GM18508 (cell line): Measurements from ENCODE around the gene SNTN.

Source experiments
- ATAC-seq: cut with Tn5 transposase; IDR thresholded peaks from one replicate; pipeline ENCODE4 v1.9.1; 2021; ENCODE audit warnings: moderate number of reproducible peaks; ENCODE audit not compliant: insufficient read depth, unreplicated experiment

The SNTN gene

GRCh38 chr3:63670544-63670943 lies 18.1 kb downstream of the SNTN start:
- ATAC-seq, result no peak

DNA sequence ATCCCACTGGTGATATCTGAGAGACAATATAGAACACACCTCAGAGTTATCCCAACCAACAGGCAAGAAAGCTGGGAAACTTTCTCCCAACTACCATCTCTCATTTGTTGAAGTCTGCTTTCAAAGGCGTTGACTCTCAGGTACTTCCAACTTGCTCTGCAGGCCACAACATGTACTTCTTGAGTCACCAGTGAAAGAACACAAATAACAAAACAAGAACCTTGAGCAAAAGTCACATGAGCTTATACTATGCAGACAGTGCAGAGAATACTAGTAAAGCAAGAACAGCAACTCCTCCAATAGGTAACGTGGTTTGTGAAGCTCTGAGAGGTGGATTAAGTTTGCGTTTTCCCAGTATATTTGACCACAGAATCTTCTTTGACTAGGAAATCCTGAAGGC lies 20.6 kb downstream of the SNTN start:
- ATAC-seq, result no peak

DNA sequence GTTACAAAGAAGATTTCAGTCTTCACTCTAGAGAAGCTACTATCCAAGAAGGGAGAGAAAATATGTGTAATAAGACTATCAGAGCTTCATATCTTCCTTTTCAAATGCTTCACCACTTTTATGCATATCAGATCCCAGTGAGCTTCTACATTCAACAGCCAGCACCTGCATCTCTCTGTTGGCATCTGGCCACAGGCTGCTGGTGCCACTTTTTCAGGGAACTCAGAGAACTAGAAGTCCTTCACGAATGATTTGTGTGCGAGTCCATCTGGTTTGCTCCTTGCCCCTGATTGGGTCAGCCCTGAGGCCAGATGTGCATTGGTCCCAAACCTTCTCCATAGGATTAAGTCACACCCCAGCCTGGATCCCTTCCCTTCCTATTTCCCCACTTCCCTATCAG lies 22.1 kb downstream of the SNTN start:
- ATAC-seq, result no peak

- ATAC-seq, result no peak
These were observed 26.7 kb downstream of the SNTN start for GRCh38 chr3:63679186-63679585.

DNA sequence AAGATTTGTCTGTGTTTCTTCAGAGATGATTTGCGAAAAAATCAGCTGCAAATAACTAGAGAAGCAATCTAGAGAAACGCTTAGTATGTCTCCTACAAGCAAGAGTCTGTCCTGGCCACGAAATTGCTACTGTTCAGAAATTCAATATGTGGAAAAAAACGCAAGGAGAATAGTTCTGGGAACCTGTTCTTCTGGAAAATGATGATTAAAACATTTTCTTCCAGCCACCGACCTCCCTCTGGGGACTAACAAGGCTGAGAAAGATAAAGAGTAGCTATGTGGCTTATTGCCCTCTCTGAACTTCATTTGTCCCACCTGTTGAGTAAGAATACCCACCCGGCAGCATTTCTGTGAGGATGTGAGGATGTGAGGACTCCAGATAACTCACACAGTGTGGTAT lies 31.6 kb downstream of the SNTN start:
- ATAC-seq, result no peak

GRCh38 chr3:63685340-63685739 lies 32.9 kb downstream of the SNTN start:
- no peak for ATAC-seq

- no peak for ATAC-seq
These were observed 35.1 kb downstream of the SNTN start for GRCh38 chr3:63687278-63688225.

- ATAC-seq, result no peak
These were observed 36.8 kb downstream of the SNTN start for GRCh38 chr3:63689285-63689684.

- no peak for ATAC-seq
These were observed 40.9 kb downstream of the SNTN start for GRCh38 chr3:63693351-63693750.

- no peak for ATAC-seq
These were observed 52.7 kb downstream of the SNTN start for GRCh38 chr3:63705092-63705645.

GRCh38 chr3:63706321-63707085 lies 54.0 kb downstream of the SNTN start:
- ATAC-seq, result no peak

DNA sequence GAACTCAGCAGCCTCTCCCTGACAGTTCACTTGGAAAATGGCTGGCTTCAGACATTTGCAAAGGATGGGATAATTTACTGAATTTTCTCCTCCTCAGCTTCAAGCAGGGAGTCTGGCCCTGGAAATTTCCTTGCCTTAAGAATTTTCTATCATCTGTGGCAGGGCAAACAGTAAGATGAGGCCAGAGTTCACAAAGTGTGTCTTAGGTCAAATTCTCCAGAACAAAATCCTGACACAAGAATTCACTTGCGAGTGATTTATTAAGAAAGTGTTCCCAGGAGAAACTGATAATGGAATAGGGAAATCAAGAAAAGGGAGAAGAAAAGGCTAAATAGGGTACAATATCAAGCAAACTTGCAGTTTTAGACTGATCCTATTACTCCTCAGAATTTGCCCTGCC lies 55.3 kb downstream of the SNTN start:
- ATAC-seq, result no peak

- no peak for ATAC-seq
These were observed 57.1 kb downstream of the SNTN start for GRCh38 chr3:63709576-63709975.
